ENCODE measurements around the gene ZNF140. TPM values are rescaled to one million over a fixed set of nuclear protein-coding genes. Genes with fewer than 3 reads are reported as not detected.

Gene ZNF140
- total RNA-seq, 2 experiments from 2014 or later: 6.6 to 8.5 TPM

DNA sequence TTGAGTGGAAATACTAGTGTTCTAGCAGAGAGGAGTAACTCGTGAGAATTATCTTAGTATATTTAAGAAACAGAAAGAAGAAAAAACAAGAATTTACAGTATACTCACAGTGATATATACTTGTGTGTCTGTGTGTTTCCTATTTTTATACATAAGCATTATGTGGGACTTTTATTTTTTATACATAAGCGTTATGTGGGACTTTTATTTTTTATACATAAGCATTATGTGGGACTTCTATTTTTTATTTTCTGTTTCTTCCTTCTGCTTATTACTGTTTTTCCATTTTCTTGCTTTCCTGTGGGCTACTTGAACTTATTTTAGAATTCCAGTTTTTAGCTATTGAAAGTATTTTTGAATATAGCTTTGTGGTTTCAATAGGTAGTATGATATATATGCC is 6.9 kb upstream of the ZNF140 start:
- no peak overlapping the region for H3K4me3 Mint-ChIP-seq
- TF ChIP-seq, protein P1, sequence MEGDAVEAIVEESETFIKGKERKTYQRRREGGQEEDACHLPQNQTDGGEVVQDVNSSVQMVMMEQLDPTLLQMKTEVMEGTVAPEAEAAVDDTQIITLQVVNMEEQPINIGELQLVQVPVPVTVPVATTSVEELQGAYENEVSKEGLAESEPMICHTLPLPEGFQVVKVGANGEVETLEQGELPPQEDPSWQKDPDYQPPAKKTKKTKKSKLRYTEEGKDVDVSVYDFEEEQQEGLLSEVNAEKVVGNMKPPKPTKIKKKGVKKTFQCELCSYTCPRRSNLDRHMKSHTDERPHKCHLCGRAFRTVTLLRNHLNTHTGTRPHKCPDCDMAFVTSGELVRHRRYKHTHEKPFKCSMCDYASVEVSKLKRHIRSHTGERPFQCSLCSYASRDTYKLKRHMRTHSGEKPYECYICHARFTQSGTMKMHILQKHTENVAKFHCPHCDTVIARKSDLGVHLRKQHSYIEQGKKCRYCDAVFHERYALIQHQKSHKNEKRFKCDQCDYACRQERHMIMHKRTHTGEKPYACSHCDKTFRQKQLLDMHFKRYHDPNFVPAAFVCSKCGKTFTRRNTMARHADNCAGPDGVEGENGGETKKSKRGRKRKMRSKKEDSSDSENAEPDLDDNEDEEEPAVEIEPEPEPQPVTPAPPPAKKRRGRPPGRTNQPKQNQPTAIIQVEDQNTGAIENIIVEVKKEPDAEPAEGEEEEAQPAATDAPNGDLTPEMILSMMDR (IDR thresholded peaks at IDR 0.05): no peak
- Histone ChIP-seq H3K9me3 (ENCODE audit: control insufficient read depth in 1 of 2, insufficient read depth in 1 of 2, low read length in 2 of 2) (peaks cover 66 to 90% of the 10 kb centered on the region in 2 experiments), H3K36me3 (ENCODE audit: insufficient read depth, low read length) (no peaks in the 10 kb centered on the region), H3K4me1 (ENCODE audit: insufficient read depth, low read length) (no peaks in the 10 kb centered on the region), H3K27me3 (ENCODE audit: control insufficient read depth in 1 of 2, insufficient read depth in 2 of 2, low read length in 2 of 2) (no peaks in the 10 kb centered on the region), H3K4me3 (ENCODE audit: low read length) (no peak overlapping the region), H3K27ac (ENCODE audit: low read depth in 1 of 2, low read length in 2 of 2) (no peak overlapping the region)
- peaks cover 23% of the 10 kb centered on the region for H3K9me3 Mint-ChIP-seq
- no peaks in the 10 kb centered on the region for H3K4me1 Mint-ChIP-seq (ENCODE audit: low read depth)
- no peak for DNase-seq
- ChIA-PET CTCF (no interaction called here), POLR2A (no interaction called here)
- H3K27me3 Mint-ChIP-seq: no peaks in the 10 kb centered on the region
- peaks cover 50% of the 10 kb centered on the region for H3K36me3 Mint-ChIP-seq (ENCODE audit: low read depth)
- intact Hi-C loops (cut with DNase I, micrococcal nuclease): no loop called here
- no peak for ATAC-seq (ENCODE audit: poor library complexity)
- H3K27ac Mint-ChIP-seq: no peak overlapping the region

DNA sequence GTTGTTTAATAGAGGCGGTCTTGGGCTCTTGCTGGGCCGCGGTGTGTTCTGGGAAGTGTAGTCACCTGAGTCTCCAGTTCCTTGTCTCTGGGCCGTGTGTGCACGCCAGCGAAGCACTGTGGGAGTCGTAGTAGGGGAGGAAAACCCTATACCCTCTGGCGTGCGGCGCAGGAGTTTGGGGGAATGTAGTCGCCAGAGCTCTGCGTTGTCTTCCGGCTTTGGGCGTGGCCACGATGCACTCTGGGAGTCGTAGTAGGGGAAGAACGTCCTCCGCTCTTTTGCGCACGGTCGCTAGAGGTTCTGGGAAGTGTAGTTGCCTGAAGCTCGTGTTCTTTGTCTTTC is 726 bp upstream of the ZNF140 start:
- H3K4me1 ChIP-seq (ENCODE audit: insufficient read depth, low read length): peaks cover 23% of the 10 kb centered on the region

DNA sequence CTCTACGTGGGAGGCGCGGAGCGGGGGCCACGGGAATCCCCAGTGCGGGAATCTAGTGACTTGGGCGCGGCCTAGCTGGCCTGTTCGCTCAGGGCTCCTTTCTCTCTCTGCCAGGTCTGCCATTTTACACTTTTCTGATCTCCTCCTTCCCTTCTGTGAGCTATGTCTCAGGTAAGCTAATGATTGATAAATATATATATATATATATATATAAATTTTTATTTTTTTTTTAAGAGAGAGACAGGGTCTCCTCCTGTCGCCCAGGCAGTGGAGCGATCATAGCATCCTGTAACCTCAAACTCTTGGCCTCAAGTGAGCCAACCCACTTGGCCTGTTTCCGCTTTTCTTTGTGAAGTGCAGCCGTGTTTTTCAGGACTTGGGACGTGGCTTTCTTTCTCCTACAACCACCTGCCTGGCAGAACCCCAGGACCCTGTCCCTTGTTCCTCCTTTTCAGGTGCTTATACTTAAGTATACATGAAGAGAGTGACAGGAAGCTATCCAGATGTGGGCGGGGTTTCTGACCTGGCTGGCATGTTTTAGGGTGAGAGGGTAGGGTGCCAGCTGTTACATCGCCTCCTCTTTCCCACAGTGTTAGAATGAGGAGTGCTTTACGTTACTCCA is 547 bp downstream of the ZNF140 start:
- Mint-ChIP-seq H3K9me3 (peaks cover 19% of the 10 kb centered on the region), H3K4me1 (ENCODE audit: low read depth) (peaks cover 16% of the 10 kb centered on the region), H3K27me3 (no peaks in the 10 kb centered on the region), H3K36me3 (ENCODE audit: low read depth) (peaks cover 19% of the 10 kb centered on the region), H3K27ac (no peak overlapping the region), H3K4me3 (peak overlapping the region; percentile 74)
- Histone ChIP-seq H3K9me3 (ENCODE audit: control insufficient read depth in 1 of 2, insufficient read depth in 1 of 2, low read length in 2 of 2) (peaks cover 54 to 83% of the 10 kb centered on the region in 2 experiments), H3K36me3 (ENCODE audit: insufficient read depth, low read length) (peaks cover 39% of the 10 kb centered on the region), H3K27me3 (ENCODE audit: control insufficient read depth in 1 of 2, insufficient read depth in 2 of 2, low read length in 2 of 2) (no peaks in the 10 kb centered on the region), H3K27ac (ENCODE audit: low read depth in 1 of 2, low read length in 2 of 2) (peak overlapping the region; percentile 98 to 99), H3K4me3 (ENCODE audit: low read length) (peak overlapping the region; percentile 82), H3K4me1 (ENCODE audit: insufficient read depth, low read length) (peaks cover 23% of the 10 kb centered on the region)
- DNase-seq: peak in 3 of 14 experiments; percentile 4 to 91 (median 4)
- intact Hi-C loops (cut with DNase I, micrococcal nuclease): loop anchor here in 1 of 2 experiments (2.0 kb wide), 1 partner anchor 172 kb away; no protein-coding TSS in a partner anchor
- POLR2A ChIA-PET: interaction anchor here (0.6 to 2.5 kb wide), 8 partner anchors 24 to 208 kb away, joined by 3 to 37 read pairs (median 7); partner anchors contain the start of genes ZNF10, ZNF26, ZNF268 and ZNF84
- CTCF ChIA-PET: interaction anchor here (1.6 kb wide), 1 partner anchor 100 kb away, joined by 6 read pairs; the partner anchor contains the start of gene ZNF268
- TF ChIP-seq, protein P1 (IDR thresholded peaks at IDR 0.05): no peak
- peak; percentile 24 for ATAC-seq (ENCODE audit: poor library complexity)

More for the DNA sequence above, 726 bp upstream of the ZNF140 start:
- Histone ChIP-seq H3K27ac (ENCODE audit: low read depth in 1 of 2, low read length in 2 of 2) (peak overlapping the region; percentile 98 to 99), H3K27me3 (ENCODE audit: control insufficient read depth in 1 of 2, insufficient read depth in 2 of 2, low read length in 2 of 2) (no peaks in the 10 kb centered on the region), H3K36me3 (ENCODE audit: insufficient read depth, low read length) (peaks cover 26% of the 10 kb centered on the region), H3K9me3 (ENCODE audit: control insufficient read depth in 1 of 2, insufficient read depth in 1 of 2, low read length in 2 of 2) (peaks cover 62 to 82% of the 10 kb centered on the region in 2 experiments), H3K4me3 (ENCODE audit: low read length) (peak overlapping the region; percentile 82)
- TF ChIP-seq, protein P1 (IDR thresholded peaks at IDR 0.05): no peak
- H3K4me3 Mint-ChIP-seq: no peak overlapping the region
- H3K27ac Mint-ChIP-seq: no peak overlapping the region
- peaks cover 28% of the 10 kb centered on the region for H3K36me3 Mint-ChIP-seq (ENCODE audit: low read depth)
- H3K4me1 Mint-ChIP-seq (ENCODE audit: low read depth): peaks cover 16% of the 10 kb centered on the region
- H3K9me3 Mint-ChIP-seq: peaks cover 18% of the 10 kb centered on the region
- DNase-seq (peak in 13 of 14 experiments; percentile 93 to 99 (median 94)), ATAC-seq (ENCODE audit: poor library complexity) (peak; percentile 72)
- no peaks in the 10 kb centered on the region for H3K27me3 Mint-ChIP-seq
- intact Hi-C loops (cut with DNase I, micrococcal nuclease): loop anchor here (1.0 to 2.0 kb wide), 6 partner anchors 43 to 171 kb away; partner anchors contain the start of genes ZNF10 (in 2 of the 2), ZNF26 (in 2 of the 2), ZNF268 (in 2 of the 2) and ZNF84 (in 2 of the 2)
- ChIA-PET CTCF (interaction anchor here (0.7 to 1.1 kb wide), 6 partner anchors 36 to 175 kb away, joined by 3 to 9 read pairs (median 6); partner anchors contain the start of genes ZNF26 and ZNF268), POLR2A (interaction anchor here (0.6 to 2.5 kb wide), 14 partner anchors 36 to 308 kb away, joined by 3 to 37 read pairs (median 6); partner anchors contain the start of genes CHFR, GOLGA3, ZNF10 and ZNF26)

Data from CD4-positive, alpha-beta T cell (primary cell).